Activated naive CD4-positive, alpha-beta T cell treated with Interleukin-2 at 50 U/mL for 16 hours (primary cell): ENCODE data around the gene CCDC116.
"Not testable (repeated sequence)": the region's sequence is repeated elsewhere in the genome, so short reads cannot be mapped to it uniquely, and the experiment has no call there.

Source experiments
- DNase-seq: peaks from one replicate; pipeline ENCODE4 v3.0.0-alpha.2; 2020

The CCDC116 gene

DNA sequence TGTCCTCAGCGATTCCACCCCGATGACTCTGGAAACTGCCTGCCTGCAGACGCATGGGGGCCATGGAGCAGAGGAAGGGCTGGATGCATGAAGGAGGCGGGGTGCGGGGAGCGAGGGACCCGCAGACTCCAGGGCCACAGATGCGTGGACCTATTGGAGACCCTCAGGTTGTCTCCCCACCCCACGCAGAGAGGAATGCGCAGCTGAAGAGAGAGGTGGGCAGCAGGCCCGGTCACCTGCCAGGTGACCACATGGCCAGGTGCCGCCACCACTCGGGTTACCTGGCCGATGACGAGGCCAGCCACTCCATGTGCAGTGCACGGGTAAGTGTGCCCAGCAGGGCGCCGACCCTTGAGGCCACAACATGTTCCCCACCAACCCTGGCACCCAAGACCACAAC is 371 bp downstream of the CCDC116 start:
- no peak for DNase-seq

DNA sequence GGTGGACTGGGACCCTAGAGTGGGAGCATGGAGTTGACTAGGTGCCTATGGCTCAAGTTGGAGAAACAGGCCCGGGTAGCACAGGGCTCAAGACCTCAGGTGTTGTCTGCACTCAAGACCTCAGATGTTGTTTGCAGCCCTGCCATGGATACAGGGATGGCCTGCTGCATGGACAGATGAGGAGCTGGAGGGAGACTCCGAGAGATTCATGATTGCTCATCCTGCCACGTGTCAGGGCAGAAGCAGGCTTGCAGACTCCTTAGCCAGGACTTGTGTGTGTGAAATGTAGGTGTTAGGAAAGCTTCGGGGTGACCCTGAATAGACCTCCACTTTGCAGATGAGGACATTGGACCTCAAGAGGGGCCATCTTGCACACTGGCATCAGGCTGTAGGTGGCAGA is 921 bp downstream of the CCDC116 start:
- DNase-seq: no peak

GRCh38 chr22:21634081-21634480 is 1.5 kb downstream of the CCDC116 start:
- DNase-seq: no peak

GRCh38 chr22:21634844-21635243 is 2.3 kb downstream of the CCDC116 start:
- no peak for DNase-seq

DNA sequence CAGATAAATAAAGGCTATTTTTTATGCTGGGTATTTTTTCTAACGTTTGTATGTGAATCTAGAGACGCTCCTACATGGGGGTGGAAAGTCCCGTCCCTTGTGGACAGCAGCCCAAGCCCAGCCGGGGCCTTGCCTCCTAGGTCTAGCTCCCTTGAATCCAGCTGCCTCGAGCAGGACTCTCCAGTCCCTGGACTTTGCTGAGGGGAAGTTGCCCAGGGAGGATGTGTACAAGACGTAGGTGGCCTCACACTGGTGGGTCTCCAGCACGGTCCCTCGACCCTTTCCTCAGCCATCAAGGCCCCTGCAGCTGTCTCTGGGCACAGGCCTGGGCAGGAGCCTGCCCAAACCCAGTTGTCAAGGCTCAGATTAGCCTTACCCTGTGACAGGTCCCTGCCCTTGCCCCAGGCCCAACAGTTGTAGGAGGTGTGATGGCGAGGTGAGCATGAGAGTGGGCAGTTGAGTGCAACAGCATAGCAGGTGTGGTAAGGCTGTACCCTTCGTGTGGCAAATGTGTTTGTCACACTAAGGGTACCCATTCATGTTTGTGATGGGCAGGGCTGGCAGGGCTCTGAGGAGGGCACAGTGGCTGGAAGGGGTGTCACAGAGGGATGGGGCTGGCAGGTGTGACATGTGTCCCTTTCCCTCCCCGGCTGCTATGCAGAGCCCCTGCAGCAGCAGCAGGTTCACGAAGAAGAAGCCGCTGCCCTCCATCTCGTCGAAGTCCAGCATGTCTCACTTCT is 3.4 kb downstream of the CCDC116 start:
- no peak for DNase-seq

GRCh38 chr22:21636629-21637218 is 4.2 kb downstream of the CCDC116 start:
- DNase-seq: no peak

GRCh38 chr22:21637450-21637849 is 4.9 kb downstream of the CCDC116 start:
- not testable (repeated sequence) for DNase-seq

GRCh38 chr22:21639359-21639758 is 6.8 kb downstream of the CCDC116 start:
- no peak for DNase-seq

DNA sequence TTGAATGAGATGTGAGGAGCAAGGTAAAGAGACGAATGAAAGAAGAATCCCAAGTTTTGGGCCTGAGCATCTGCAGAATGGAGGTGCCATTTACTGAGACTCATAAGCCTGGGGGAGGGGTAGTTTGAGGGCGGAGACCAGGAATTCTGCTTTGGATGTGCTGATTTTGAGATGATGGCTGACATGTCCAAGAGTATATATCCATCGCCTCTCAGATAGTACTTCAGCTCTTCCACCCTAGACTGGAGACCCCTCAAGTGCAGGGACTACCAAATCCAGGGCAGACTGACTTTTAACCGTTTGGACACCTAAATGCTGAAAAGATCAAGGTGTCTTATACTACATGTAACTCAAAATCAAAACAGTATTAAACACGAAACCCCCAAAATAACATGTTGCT is 8.2 kb downstream of the CCDC116 start:
- DNase-seq: no peak

DNA sequence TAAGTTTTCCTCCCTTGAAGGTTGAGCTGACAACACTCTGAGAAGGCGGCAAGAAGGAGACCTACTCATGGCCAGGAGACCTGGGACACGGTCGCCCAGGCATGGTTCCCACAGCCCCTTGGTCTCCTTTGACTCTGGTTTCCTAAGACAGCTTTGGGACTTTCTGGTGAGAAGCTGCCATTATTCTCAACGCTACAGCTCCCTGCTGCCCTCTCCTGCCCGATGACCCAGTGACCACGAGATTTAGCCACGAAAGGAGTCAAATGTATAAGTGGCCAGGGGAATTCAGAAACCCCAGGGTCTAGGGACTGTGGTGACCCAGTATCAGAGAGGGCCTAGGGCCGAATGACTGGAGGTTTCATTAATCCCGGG is 8.8 kb downstream of the CCDC116 start:
- no peak for DNase-seq

DNA sequence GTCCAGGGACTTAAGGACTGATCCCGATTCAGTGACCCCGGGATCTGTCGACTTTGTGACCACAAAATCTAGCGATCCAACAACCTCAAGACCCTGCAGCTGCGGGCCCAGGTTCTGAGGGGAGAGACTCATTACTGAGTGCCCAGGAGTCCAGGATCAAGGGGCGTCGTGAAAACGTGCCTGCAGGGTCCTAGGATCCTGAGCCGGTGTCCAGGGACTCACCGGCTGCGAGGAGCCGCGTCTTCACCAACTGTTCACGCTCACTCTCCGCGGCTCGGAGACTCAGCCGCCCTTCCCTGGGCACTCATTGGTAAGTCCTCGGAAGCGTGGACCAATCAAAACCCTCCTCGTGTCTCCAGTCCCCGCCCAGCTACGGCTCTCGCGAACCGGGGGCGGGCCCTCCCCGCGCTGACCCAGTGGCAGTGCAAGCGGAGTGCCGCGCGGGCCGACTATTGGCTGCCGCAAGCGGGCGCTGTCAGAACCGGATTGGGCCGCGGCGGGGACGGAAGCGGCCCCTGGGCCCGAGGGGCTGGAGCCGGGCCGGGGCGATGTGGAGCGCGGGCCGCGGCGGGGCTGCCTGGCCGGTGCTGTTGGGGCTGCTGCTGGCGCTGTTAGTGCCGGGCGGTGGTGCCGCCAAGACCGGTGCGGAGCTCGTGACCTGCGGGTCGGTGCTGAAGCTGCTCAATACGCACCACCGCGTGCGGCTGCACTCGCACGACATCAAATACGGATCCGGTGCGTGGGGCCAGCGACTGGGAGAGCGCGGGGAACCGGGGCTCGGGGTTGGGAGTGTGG is 9.4 kb downstream of the CCDC116 start, which contains the start of gene SDF2L1:
Gene SDF2L1 (plus strand): TSS at position 514 of the 795 bp plus-strand sequence. CDS start 35 bp downstream, at position 549.
- peak; percentile 98 for DNase-seq

- DNase-seq: peak; percentile 69
Measured at GRCh38 chr22:21642584-21643448, 10.3 kb downstream of the CCDC116 start.

DNA sequence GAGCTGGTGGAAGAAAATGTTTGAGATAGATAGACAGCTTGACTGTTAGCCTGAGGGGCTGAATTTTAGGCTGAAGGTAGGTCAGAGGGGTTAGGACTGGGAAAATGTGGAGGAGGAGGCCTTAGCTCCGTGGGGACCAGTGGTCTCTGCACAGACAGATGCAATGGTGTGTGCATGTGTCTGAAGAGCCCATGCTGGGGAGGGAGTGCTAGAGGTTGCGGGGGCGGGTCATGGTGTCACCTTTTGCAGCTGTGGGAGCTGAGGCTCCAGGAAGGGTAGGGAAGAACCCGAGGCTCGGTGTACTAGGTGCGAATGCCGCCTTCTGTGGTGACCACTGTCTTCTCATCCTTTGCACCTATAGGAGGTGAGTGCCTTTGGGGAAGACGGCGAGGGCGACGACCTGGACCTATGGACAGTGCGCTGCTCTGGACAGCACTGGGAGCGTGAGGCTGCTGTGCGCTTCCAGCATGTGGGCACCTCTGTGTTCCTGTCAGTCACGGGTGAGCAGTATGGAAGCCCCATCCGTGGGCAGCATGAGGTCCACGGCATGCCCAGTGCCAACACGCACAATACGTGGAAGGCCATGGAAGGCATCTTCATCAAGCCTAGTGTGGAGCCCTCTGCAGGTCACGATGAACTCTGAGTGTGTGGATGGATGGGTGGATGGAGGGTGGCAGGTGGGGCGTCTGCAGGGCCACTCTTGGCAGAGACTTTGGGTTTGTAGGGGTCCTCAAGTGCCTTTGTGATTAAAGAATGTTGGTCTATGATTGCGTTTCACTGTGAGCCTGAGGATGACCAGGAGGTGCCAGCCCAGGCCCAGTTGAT is 11.2 kb downstream of the CCDC116 start:
- DNase-seq: peak; percentile 17

DNA sequence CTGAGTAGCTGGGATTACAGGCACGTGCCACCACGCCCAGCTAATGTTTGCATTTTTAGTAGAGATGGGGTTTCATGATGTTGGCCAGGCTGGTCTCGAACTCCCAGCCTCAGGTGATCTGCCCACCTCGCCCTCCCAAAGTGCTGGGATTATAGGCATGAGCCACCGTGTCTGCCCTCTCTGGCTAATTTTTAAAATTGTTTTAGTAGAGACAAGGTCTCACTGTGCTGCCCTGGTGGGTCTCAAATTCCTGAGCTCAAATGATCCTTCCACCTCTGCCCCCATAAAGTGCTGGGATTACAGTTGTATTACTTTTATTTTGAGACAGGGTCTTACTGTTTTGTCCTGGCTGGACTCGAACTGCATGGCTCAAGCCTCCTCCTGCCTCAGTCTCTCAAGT is 13.0 kb downstream of the CCDC116 start:
- not testable (repeated sequence) for DNase-seq

DNA sequence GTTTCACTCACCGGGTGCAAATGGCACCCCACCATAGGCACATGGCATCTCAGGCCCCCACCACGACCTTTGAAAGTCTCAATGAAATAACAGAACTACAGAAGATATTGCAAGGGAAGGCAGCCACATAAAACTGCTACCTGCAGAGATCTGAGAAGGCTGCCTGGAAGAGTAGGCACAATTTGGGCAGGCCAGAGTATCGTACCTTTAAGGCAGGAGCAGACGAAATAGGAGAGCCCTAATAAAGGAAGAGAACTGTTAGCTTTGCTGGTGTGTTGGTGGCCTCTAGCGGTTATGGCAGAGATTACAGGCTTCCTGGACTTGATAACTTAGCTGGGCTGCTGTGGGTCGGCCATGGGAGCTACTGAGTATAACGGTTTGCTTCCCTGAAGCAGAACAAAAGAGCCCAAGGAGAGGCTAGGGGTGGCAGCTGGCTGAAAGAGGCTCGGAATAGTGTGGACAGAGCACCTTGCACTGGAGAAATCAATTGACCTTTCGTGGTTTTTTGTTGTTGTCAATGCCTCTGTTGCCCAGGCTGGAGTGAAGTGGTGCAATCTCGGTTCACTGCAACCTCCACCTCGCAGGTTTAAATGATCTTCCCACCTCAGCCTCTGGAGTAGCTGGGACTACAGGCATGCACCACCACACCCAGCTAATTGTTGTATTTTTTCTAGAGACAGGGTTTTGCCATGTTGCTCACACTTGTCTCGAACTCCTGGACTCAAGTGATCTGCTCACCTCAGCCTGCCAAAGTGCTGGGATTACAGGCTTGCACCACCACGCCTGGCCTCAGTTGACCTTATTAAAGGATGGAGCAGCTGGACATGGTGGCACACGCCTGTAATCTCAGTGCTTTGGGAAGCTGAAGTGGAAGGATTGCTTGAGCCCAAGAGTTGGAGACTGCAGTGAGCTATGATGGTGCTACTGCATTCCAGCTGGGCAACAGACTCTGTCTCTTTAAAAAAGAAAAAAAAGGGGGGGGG is 14.3 kb downstream of the CCDC116 start:
- peak; percentile 80 for DNase-seq

DNA sequence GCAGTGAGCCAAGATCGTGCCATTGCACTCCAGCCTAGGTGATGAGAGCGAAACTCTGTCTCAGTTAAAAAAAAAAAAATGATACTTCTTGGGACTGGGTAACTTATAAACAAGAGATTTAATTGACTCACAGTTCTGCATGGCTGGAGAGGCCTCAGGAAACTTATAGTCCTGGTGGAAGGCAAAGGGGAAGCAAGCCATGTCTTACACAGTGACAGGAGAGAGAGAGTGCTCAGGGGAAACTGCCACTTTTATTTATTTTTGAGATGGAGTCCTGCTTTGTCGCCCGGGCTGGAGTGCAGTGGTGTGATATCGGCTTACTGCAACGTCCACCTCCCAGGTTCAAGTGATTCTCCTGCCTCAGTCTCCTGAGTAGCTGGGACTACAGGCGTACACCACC is 17.7 kb downstream of the CCDC116 start:
- no peak for DNase-seq

GRCh38 chr22:21650823-21651520 is 18.4 kb downstream of the CCDC116 start:
- DNase-seq: no peak

- DNase-seq: no peak
Measured at GRCh38 chr22:21651521-21652009, 19.0 kb downstream of the CCDC116 start.

- DNase-seq: peak; percentile 85
Measured at GRCh38 chr22:21652010-21652546, 19.5 kb downstream of the CCDC116 start.
